ENCODE data around the gene COL9A3.

COL9A3 gene

GRCh38 chr20:62824476-62825332 lies 7.9 kb downstream of the COL9A3 start:
- H3K9me3 ChIP-seq: no peaks in the 10 kb centered on the region
- H3K36me3 ChIP-seq (replicated peaks): no peaks in the 10 kb centered on the region
- H3K4me3 ChIP-seq: 0 out of 2 replicates have a peak overlapping the region, but pooled peaks have one; percentile 6
- peaks cover 3% of the 10 kb centered on the region for H3K4me1 ChIP-seq
- in situ Hi-C loops (cut with MboI; ENCODE audit: low sequenced_read_pairs): no loop called here
- H3K27me3 ChIP-seq (ENCODE audit: low read depth): no peaks in the 10 kb centered on the region
- DNase-seq (ENCODE audit: low spot score in 2 of 2): peak; percentile 70 to 84

- Histone ChIP-seq H3K9me3 (no peaks in the 10 kb centered on the region), H3K36me3 (replicated peaks) (no peaks in the 10 kb centered on the region), H3K4me1 (peaks cover 3% of the 10 kb centered on the region), H3K4me3 (no peak overlapping the region), H3K27me3 (ENCODE audit: low read depth) (no peaks in the 10 kb centered on the region)
- in situ Hi-C loops (cut with MboI; ENCODE audit: low sequenced_read_pairs): no loop called here
- DNase-seq (ENCODE audit: low spot score in 2 of 2): no peak
Measured at GRCh38 chr20:62825333-62825985, 8.6 kb downstream of the COL9A3 start.

GRCh38 chr20:62825986-62826645 lies 9.3 kb downstream of the COL9A3 start:
- H3K9me3 ChIP-seq: no peaks in the 10 kb centered on the region
- in situ Hi-C loops (cut with MboI; ENCODE audit: low sequenced_read_pairs): no loop called here
- no peak for DNase-seq (ENCODE audit: low spot score in 2 of 2)
- H3K36me3 ChIP-seq (replicated peaks): no peaks in the 10 kb centered on the region
- H3K4me3 ChIP-seq: no peak overlapping the region
- peaks cover 3% of the 10 kb centered on the region for H3K4me1 ChIP-seq
- H3K27me3 ChIP-seq (ENCODE audit: low read depth): no peaks in the 10 kb centered on the region

GRCh38 chr20:62826646-62827310 lies 9.9 kb downstream of the COL9A3 start:
- no peaks in the 10 kb centered on the region for H3K27me3 ChIP-seq (ENCODE audit: low read depth)
- no peaks in the 10 kb centered on the region for H3K36me3 ChIP-seq (replicated peaks)
- H3K9me3 ChIP-seq: no peaks in the 10 kb centered on the region
- in situ Hi-C loops (cut with MboI; ENCODE audit: low sequenced_read_pairs): no loop called here
- H3K4me3 ChIP-seq: no peak overlapping the region
- peaks cover 3% of the 10 kb centered on the region for H3K4me1 ChIP-seq
- DNase-seq (ENCODE audit: low spot score in 2 of 2): no peak

GRCh38 chr20:62827311-62828038 lies 10.6 kb downstream of the COL9A3 start:
- in situ Hi-C loops (cut with MboI; ENCODE audit: low sequenced_read_pairs): no loop called here
- no peak overlapping the region for H3K4me3 ChIP-seq
- no peaks in the 10 kb centered on the region for H3K36me3 ChIP-seq (replicated peaks)
- H3K9me3 ChIP-seq: no peaks in the 10 kb centered on the region
- DNase-seq (ENCODE audit: low spot score in 2 of 2): no peak
- peaks cover 7% of the 10 kb centered on the region for H3K4me1 ChIP-seq
- H3K27me3 ChIP-seq (ENCODE audit: low read depth): no peaks in the 10 kb centered on the region

- Histone ChIP-seq H3K27me3 (ENCODE audit: low read depth) (no peaks in the 10 kb centered on the region), H3K4me3 (no peak overlapping the region), H3K36me3 (replicated peaks) (no peaks in the 10 kb centered on the region), H3K9me3 (no peaks in the 10 kb centered on the region), H3K4me1 (peaks cover 12% of the 10 kb centered on the region)
- in situ Hi-C loops (cut with MboI; ENCODE audit: low sequenced_read_pairs): no loop called here
- DNase-seq (ENCODE audit: low spot score in 2 of 2): no peak
Measured at GRCh38 chr20:62828051-62828450, 11.2 kb downstream of the COL9A3 start.

- Histone ChIP-seq H3K9me3 (no peaks in the 10 kb centered on the region), H3K4me3 (no peak overlapping the region), H3K36me3 (replicated peaks) (no peaks in the 10 kb centered on the region), H3K27me3 (ENCODE audit: low read depth) (no peaks in the 10 kb centered on the region), H3K4me1 (peaks cover 16% of the 10 kb centered on the region)
- no peak for DNase-seq (ENCODE audit: low spot score in 2 of 2)
- in situ Hi-C loops (cut with MboI; ENCODE audit: low sequenced_read_pairs): no loop called here
Measured at GRCh38 chr20:62828511-62829230, 11.8 kb downstream of the COL9A3 start.

GRCh38 chr20:62829231-62830230 lies 12.7 kb downstream of the COL9A3 start:
- Histone ChIP-seq H3K27me3 (ENCODE audit: low read depth) (no peaks in the 10 kb centered on the region), H3K36me3 (replicated peaks) (no peaks in the 10 kb centered on the region), H3K9me3 (no peaks in the 10 kb centered on the region), H3K4me1 (peaks cover 15% of the 10 kb centered on the region), H3K4me3 (no peak overlapping the region)
- no peak for DNase-seq (ENCODE audit: low spot score in 2 of 2)
- in situ Hi-C loops (cut with MboI; ENCODE audit: low sequenced_read_pairs): no loop called here

GRCh38 chr20:62830251-62830650 lies 13.4 kb downstream of the COL9A3 start:
- H3K4me1 ChIP-seq: peaks cover 13% of the 10 kb centered on the region
- no peaks in the 10 kb centered on the region for H3K36me3 ChIP-seq (replicated peaks)

GRCh38 chr20:62830821-62831220 lies 14.0 kb downstream of the COL9A3 start:
- peaks cover 13% of the 10 kb centered on the region for H3K4me1 ChIP-seq
- in situ Hi-C loops (cut with MboI; ENCODE audit: low sequenced_read_pairs): no loop called here
- no peaks in the 10 kb centered on the region for H3K36me3 ChIP-seq (replicated peaks)

More at GRCh38 chr20:62830251-62830650, 13.4 kb downstream of the COL9A3 start:
- Histone ChIP-seq H3K4me3 (no peak overlapping the region), H3K9me3 (no peaks in the 10 kb centered on the region), H3K27me3 (ENCODE audit: low read depth) (no peaks in the 10 kb centered on the region)
- DNase-seq (ENCODE audit: low spot score in 2 of 2): no peak
- in situ Hi-C loops (cut with MboI; ENCODE audit: low sequenced_read_pairs): no loop called here

GRCh38 chr20:62831361-62831788 lies 14.5 kb downstream of the COL9A3 start:
- Histone ChIP-seq H3K9me3 (no peaks in the 10 kb centered on the region), H3K27me3 (ENCODE audit: low read depth) (no peaks in the 10 kb centered on the region), H3K4me3 (no peak overlapping the region), H3K4me1 (peaks cover 13% of the 10 kb centered on the region), H3K36me3 (replicated peaks) (no peaks in the 10 kb centered on the region)
- in situ Hi-C loops (cut with MboI; ENCODE audit: low sequenced_read_pairs): no loop called here
- no peak for DNase-seq (ENCODE audit: low spot score in 2 of 2)

More at GRCh38 chr20:62830821-62831220, 14.0 kb downstream of the COL9A3 start:
- Histone ChIP-seq H3K27me3 (ENCODE audit: low read depth) (no peaks in the 10 kb centered on the region), H3K9me3 (no peaks in the 10 kb centered on the region), H3K4me3 (no peak overlapping the region)
- no peak for DNase-seq (ENCODE audit: low spot score in 2 of 2)

GRCh38 chr20:62831854-62832211 lies 15.0 kb downstream of the COL9A3 start:
- no peak overlapping the region for H3K4me3 ChIP-seq
- in situ Hi-C loops (cut with MboI; ENCODE audit: low sequenced_read_pairs): no loop called here
- DNase-seq (ENCODE audit: low spot score in 2 of 2): no peak
- H3K36me3 ChIP-seq (replicated peaks): no peaks in the 10 kb centered on the region
- no peaks in the 10 kb centered on the region for H3K27me3 ChIP-seq (ENCODE audit: low read depth)
- H3K4me1 ChIP-seq: peaks cover 13% of the 10 kb centered on the region
- H3K9me3 ChIP-seq: no peaks in the 10 kb centered on the region
